Activated T-cell treated with anti-CD3 and anti-CD28 coated beads for 48 hours (primary cell): ENCODE results near the gene PNMA8A.
"Not testable (repeated sequence)": the region's sequence is repeated elsewhere in the genome, so short reads cannot be mapped to it uniquely, and the experiment has no call there.

ENCODE experiments used
- DNase-seq: peaks from one replicate; pipeline ENCODE4 v3.0.0-alpha.2; 2020; ENCODE audit warnings: low read depth

Gene PNMA8A

GRCh38 chr19:46471116-46471733, at the start of gene PNMA8A:
Gene PNMA8A (minus strand): TSS chr19:46471563. CDS start chr19:46471035, 528 bp downstream.
- no peak for DNase-seq

- no peak for DNase-seq
Measured at GRCh38 chr19:46520616-46521015, 49.3 kb upstream of the PNMA8A start.

- DNase-seq: no peak
Measured at GRCh38 chr19:46517471-46517870, 46.1 kb upstream of the PNMA8A start.

GRCh38 chr19:46515879-46516350, 44.6 kb upstream of the PNMA8A start:
- no peak for DNase-seq

GRCh38 chr19:46515290-46515609, 43.9 kb upstream of the PNMA8A start:
- no peak for DNase-seq

- no peak for DNase-seq
Measured at GRCh38 chr19:46514589-46515289, 43.4 kb upstream of the PNMA8A start.

- DNase-seq: peak; percentile 78
Measured at GRCh38 chr19:46513461-46514236, 42.3 kb upstream of the PNMA8A start.

GRCh38 chr19:46511237-46511636, 39.9 kb upstream of the PNMA8A start:
- DNase-seq: no peak

GRCh38 chr19:46508206-46508605, 36.8 kb upstream of the PNMA8A start:
- no peak for DNase-seq

GRCh38 chr19:46503848-46504453, 32.6 kb upstream of the PNMA8A start:
- no peak for DNase-seq

GRCh38 chr19:46502891-46503290, 31.5 kb upstream of the PNMA8A start:
- DNase-seq: no peak

GRCh38 chr19:46499692-46500091, 28.3 kb upstream of the PNMA8A start:
- no peak for DNase-seq

- DNase-seq: no peak
Measured at GRCh38 chr19:46497773-46498172, 26.4 kb upstream of the PNMA8A start.

GRCh38 chr19:46496886-46497285, 25.5 kb upstream of the PNMA8A start:
- DNase-seq: not testable (repeated sequence)

- DNase-seq: no peak
Measured at GRCh38 chr19:46496304-46496703, 24.9 kb upstream of the PNMA8A start.

- DNase-seq: no peak
Measured at GRCh38 chr19:46495786-46496099, 24.4 kb upstream of the PNMA8A start, which contains the start of gene PNMA8B. Gene PNMA8B (minus strand): TSS chr19:46495867. CDS start chr19:46495465, 402 bp downstream.

- DNase-seq: no peak
Measured at GRCh38 chr19:46494941-46495785, 23.8 kb upstream of the PNMA8A start.

- DNase-seq: no peak
Measured at GRCh38 chr19:46494146-46494940, 23.0 kb upstream of the PNMA8A start.

- DNase-seq: no peak
Measured at GRCh38 chr19:46493236-46494145, 22.1 kb upstream of the PNMA8A start.

GRCh38 chr19:46492841-46493235, 21.5 kb upstream of the PNMA8A start:
- no peak for DNase-seq
